Vein endothelial cell (primary cell): ENCODE data around the gene FAN1. TPM values are rescaled to one million over a fixed set of nuclear protein-coding genes. Genes with fewer than 3 reads are reported as not detected.

ENCODE experiments used
- small RNA-seq: library from RNA; depleted of rRNA; stranded (forward); fragments of <200 nt; gene quantifications from one replicate; pipeline ENCODE3, GENCODE V24; 2012
- total RNA-seq: library from RNA; depleted of rRNA; stranded (reverse); fragments of >200 nt; gene quantifications from 2 replicates; pipeline ENCODE4 v1.2.3, GENCODE V29; 2012

The FAN1 gene
- 10.5 and 10.8 TPM in 2 replicates for total RNA-seq

GRCh38 chr15:30903497-30904187 lies at the start of gene FAN1:
Gene FAN1, plus strand, starts transcription at chr15:30903915. Its CDS starts 749 bp downstream, at chr15:30904664.

DNA sequence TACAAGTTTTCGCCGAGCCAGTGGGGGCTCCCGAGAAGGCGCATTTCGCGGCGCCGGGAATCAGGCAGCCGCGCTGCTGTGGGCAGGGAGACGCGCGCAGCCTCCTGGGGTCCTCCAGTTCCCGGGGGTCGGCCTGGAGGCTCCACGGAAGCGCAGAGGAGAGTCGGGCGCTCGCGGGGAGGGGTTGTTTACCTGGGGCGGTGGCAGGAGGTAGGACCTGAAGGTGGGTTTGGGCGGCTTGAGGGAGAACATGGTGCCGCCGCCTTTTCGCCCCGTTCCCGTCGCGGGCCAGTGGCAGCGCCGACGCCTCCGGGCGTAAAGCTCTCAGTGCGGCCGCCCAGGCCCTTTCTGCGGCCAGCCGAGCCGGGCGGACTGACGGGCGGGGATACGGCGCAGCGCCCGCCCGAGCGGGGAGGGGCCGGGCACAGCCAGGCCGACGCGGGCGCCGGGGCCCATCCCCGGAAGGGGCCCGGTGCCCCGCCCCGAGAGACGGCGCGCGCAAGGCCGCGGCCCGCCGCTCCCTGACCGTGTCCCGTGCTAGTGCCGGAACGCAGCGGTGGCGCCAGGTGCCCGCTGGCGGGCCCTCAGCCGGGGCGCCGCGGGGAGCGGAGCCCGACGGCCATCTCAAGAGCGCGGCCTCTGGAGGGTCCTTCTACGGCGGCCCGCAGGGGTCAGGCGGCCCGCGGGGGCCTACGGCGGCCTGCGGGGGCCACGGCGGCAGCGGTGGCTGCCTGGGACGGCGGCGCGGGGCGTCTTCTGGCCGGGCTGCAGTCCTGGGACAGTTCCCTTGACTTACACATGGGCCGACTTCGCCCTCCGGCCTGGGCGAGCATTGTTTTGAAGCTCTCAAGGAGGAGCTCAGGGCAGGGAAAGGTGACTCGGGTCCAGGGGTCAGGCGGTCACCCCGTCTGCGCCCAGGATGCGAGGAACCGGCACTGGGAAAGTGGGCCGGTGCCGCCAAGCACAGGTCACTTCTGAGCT lies 87.8 kb downstream of the FAN1 start, which contains the start of gene MTMR10:
Gene MTMR10, minus strand, starts transcription at position 374 of the 981 bp plus-strand sequence. Its CDS starts 122 bp downstream, at position 252.

Small RNAs within 50 kb of the gene (small RNA-seq; reads per million reads assigned to genes)
- not detected for gene RNU6-466P

Other genes starting within 250 kb of the FAN1 start
- gene MTMR10, start 87.7 kb downstream of the FAN1 start, total RNA-seq, result 47.9 and 72.2 TPM in 2 replicates
- 0.38 and 1.3 TPM in 2 replicates for gene TRPM1, start 197.8 kb downstream of the FAN1 start, total RNA-seq